ENCODE measurements around the gene WDR35. TPM values are rescaled to one million over a fixed set of nuclear protein-coding genes. Genes with fewer than 3 reads are reported as not detected.

WDR35 gene
- total and polyA plus RNA-seq, 2 donors (not counting 3 experiments of a cell fraction or from before 2014, with no cell fraction given) = 3.6 to 8.0 TPM

DNA sequence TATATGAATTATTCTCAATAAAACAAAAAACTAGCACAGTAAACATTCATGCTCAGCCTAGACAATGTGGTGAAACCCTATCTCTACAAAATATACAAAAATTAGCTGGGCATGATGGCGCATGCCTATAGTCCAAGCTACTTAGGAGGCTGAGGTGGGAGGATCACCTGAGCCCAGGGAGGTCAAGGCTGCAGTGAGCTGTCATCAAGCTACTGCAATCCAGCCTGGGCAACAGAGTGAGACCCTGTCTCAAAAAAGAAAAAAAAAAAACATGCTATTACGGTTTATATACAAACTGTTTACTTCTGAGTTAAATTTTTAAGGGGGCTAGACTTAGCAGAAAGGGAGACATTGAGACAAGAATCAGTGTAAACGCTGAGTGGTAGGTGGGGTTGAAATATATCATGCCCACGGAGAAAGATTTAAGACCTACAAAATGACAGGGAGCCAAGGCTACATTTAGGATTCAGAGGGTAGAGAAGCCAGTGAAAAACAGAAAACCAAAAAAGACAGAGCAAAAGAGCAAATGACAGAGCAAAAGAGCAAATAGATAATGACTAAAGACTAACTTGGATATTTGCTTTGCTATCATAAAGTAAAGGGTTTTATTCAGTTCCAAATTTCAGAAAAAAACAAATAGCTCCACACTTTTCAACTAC lies 95.6 kb downstream of the WDR35 start:
- FAIRE-seq (no peak), DNase-seq (ENCODE audit: low read depth, low spot score) (no peak)
- Histone ChIP-seq H3K4me3 (replicated peaks in 1 of 3; ENCODE audit: insufficient read depth in 1 of 3, low read depth in 1 of 3, low read length in 3 of 3) (no peak overlapping the region), H3K4me2 (ENCODE audit: insufficient read depth, low read length) (no peak overlapping the region), H3K27me3 (ENCODE audit: control insufficient read depth in 2 of 2, insufficient read depth in 2 of 2, low read length in 2 of 2) (no peaks in the 10 kb centered on the region), H3K9me1 (replicated peaks; ENCODE audit: control insufficient read depth, extremely low read depth, insufficient read depth, low read length) (no peaks in the 10 kb centered on the region), H4K20me1 (replicated peaks; ENCODE audit: control insufficient read depth, extremely low read depth, insufficient read depth, low read length) (no peaks in the 10 kb centered on the region), H3K4me1 (ENCODE audit: control insufficient read depth, extremely low read depth, insufficient read depth, low read length) (peaks cover 10% of the 10 kb centered on the region), H3K9ac (replicated peaks; ENCODE audit: extremely low read depth, insufficient read depth, low read length) (no peak overlapping the region), H3K36me3 (ENCODE audit: control insufficient read depth in 2 of 2, extremely low read depth in 1 of 2, insufficient read depth in 2 of 2, low read length in 2 of 2) (no peaks in the 10 kb centered on the region), H2AFZ (ENCODE audit: low read depth, low read length) (no peak overlapping the region), H3K9me3 (replicated peaks; ENCODE audit: control insufficient read depth, insufficient read depth, low read length) (no peaks in the 10 kb centered on the region), H3K27ac (ENCODE audit: insufficient read depth, low read depth, low read length) (no peak overlapping the region), H3K79me2 (ENCODE audit: control insufficient read depth, insufficient read depth, low read length) (peaks cover 24% of the 10 kb centered on the region)
- POLR2A ChIA-PET = no interaction called here
- intact Hi-C loops (cut with micrococcal nuclease) (no loop called here), dilution Hi-C loops (cut with MboI; ENCODE audit: extremely low pct_ligation_motif_present, low sequenced_read_pairs) (no loop called here)
- BruUV-seq (replicated peaks) = no TSS peak
- TF ChIP-seq EZH2 (IDR thresholded peaks at IDR 0.05; ENCODE audit: borderline replicate concordance, low read depth, low read length, severe bottlenecking) (no peak), JUN (IDR thresholded peaks at IDR 0.05; ENCODE audit: borderline replicate concordance, insufficient read depth, insufficient read length, low read depth) (no peak), MYC (IDR thresholded peaks at IDR 0.05; ENCODE audit: low read depth, low read length) (no peak), POLR2A (IDR thresholded peaks at IDR 0.05; ENCODE audit: low read depth, low read length) (no peak), FOS (IDR thresholded peaks at IDR 0.05; ENCODE audit: borderline replicate concordance, insufficient read depth, low read length) (no peak), POLR2AphosphoS5 (IDR thresholded peaks at IDR 0.05; ENCODE audit: insufficient read depth, low read depth, low read length) (no peak), GATA2 (IDR thresholded peaks at IDR 0.05; ENCODE audit: insufficient read depth, insufficient read length, low read depth, low read length) (no peak)
- TF ChIP-seq, protein P1, sequence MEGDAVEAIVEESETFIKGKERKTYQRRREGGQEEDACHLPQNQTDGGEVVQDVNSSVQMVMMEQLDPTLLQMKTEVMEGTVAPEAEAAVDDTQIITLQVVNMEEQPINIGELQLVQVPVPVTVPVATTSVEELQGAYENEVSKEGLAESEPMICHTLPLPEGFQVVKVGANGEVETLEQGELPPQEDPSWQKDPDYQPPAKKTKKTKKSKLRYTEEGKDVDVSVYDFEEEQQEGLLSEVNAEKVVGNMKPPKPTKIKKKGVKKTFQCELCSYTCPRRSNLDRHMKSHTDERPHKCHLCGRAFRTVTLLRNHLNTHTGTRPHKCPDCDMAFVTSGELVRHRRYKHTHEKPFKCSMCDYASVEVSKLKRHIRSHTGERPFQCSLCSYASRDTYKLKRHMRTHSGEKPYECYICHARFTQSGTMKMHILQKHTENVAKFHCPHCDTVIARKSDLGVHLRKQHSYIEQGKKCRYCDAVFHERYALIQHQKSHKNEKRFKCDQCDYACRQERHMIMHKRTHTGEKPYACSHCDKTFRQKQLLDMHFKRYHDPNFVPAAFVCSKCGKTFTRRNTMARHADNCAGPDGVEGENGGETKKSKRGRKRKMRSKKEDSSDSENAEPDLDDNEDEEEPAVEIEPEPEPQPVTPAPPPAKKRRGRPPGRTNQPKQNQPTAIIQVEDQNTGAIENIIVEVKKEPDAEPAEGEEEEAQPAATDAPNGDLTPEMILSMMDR (IDR thresholded peaks at IDR 0.05; ENCODE audit: extremely low read depth in 1 of 2, insufficient read depth in 1 of 2, low read depth in 1 of 2, low read length in 2 of 2) = no peak
- TF ChIP-seq, protein P2, sequence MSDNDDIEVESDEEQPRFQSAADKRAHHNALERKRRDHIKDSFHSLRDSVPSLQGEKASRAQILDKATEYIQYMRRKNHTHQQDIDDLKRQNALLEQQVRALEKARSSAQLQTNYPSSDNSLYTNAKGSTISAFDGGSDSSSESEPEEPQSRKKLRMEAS (IDR thresholded peaks at IDR 0.05; ENCODE audit: insufficient read depth, insufficient read length) = no peak
- CTCF ChIA-PET = interaction anchor here (0.5 to 0.9 kb wide), 2 partner anchors 9 to 233 kb away, joined by 3 read pairs; no protein-coding TSS in a partner anchor
